ENCODE data around the gene MESD.

The MESD gene

DNA sequence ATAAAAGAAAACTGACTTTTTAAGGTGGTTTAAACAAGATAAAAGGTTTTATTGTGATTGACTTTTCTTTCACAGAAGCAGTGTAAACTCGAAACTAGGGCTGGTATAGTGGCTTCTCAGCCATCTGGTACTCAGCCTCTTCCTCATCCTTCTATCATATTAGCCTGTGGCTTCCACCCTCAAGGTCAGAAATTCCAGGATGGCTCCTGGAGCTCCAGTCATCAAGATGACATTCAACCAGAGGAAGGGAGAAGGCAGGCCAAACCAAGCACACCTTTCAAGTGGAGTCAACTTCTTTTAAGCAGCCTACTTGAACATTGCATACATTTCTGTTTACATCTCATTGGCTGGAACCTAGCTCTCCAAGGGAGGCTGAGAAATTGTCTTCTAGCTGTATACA is 1.3 kb upstream of the MESD start:
- no peak for DNase-seq (ENCODE audit: low spot score)
- no peak for TF ChIP-seq CTCF (IDR thresholded peaks at IDR 0.05; ENCODE audit: extremely low read depth, missing control alignments)

DNA sequence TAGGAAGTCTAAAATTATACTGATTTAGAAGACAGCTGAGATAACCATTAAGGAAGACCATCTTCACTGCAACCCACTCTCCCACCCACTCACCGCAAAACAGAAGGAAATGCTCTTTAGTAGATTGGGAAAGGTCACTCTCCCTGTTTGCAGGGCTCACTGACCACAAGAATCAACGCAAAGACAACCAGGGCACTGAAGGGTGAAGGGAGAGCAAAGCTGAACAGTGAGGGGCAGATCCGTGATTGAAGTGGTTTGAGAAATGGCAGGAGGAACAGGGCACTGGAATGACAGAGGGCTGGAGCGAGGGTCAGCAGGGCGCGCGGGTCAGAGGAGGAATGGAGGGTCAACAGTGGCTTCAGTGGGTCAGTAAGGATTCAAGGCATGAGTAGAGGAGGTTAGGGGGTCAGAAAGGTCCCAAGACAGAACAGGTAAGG is 520 bp downstream of the MESD start:
- no peak for DNase-seq (ENCODE audit: low spot score)
- no peak for TF ChIP-seq CTCF (IDR thresholded peaks at IDR 0.05; ENCODE audit: extremely low read depth, missing control alignments)

- no peak for TF ChIP-seq CTCF (IDR thresholded peaks at IDR 0.05; ENCODE audit: extremely low read depth, missing control alignments)
- no peak for DNase-seq (ENCODE audit: low spot score)
Measured at GRCh38 chr15:80988148-80988796, 1.3 kb downstream of the MESD start.

GRCh38 chr15:80986487-80986886 is 3.1 kb downstream of the MESD start:
- no peak for DNase-seq (ENCODE audit: low spot score)
- no peak for TF ChIP-seq CTCF (IDR thresholded peaks at IDR 0.05; ENCODE audit: extremely low read depth, missing control alignments)

DNA sequence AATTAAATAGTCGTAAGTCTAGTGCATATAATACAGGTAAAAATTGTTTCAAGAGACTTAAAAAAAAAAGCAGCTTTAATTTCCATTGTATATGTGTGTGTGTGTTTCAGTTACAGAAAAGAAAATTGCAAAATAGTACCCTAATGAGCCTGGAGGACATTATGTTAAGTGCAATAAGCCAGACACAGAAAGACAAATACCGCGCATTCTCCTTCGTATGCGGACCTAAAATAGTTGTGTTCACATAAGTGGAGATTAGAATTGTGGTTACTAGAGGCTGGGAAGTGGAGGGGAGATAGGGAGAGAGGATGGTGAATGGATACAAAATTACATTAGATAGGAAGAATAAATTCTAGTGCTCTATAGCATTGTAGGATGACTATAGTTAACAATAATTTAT is 3.6 kb downstream of the MESD start:
- TF ChIP-seq CTCF (IDR thresholded peaks at IDR 0.05; ENCODE audit: extremely low read depth, missing control alignments): no peak

DNA sequence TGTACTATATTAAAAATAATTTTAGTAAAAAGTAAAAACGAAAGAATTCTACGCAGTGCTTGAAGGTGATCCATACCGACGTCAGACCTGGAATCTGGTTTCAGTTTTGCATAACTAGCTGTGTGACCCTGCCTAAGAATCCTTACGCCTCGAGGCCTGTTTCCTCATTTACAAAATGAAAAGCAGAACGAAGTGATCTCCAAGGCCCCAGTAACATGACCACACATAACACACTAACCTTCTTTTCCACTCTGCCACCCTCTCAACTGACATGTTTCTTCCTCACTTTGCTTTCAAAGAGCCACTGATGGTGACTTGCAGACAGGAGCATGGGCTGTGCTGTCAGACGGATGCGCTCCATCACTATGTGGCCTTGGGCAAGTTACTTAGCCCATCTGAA is 4.8 kb downstream of the MESD start:
- no peak for TF ChIP-seq CTCF (IDR thresholded peaks at IDR 0.05; ENCODE audit: extremely low read depth, missing control alignments)
- DNase-seq (ENCODE audit: low spot score): no peak

More for the DNA sequence above, 3.6 kb downstream of the MESD start:
- DNase-seq (ENCODE audit: low spot score): no peak

- DNase-seq (ENCODE audit: low spot score): no peak
- no peak for TF ChIP-seq CTCF (IDR thresholded peaks at IDR 0.05; ENCODE audit: extremely low read depth, missing control alignments)
Measured at GRCh38 chr15:80982839-80983238, 6.8 kb downstream of the MESD start.

All from GM20000 (cell line).